HG02885 (cell line): ENCODE measurements around the gene CLCF1.
"Not testable (repeated sequence)": the region's sequence is repeated elsewhere in the genome, so short reads cannot be mapped to it uniquely, and the experiment has no call there.

Source experiments
- ATAC-seq: cut with Tn5 transposase; IDR thresholded peaks from one replicate; pipeline ENCODE4 v1.9.1; 2021; ENCODE audit warnings: mild to moderate bottlenecking; ENCODE audit not compliant: unreplicated experiment, poor library complexity

CLCF1 gene

GRCh38 chr11:67345920-67346819, 27.2 kb downstream of the CLCF1 start:
- no peak for ATAC-seq

GRCh38 chr11:67345247-67345919, 28.0 kb downstream of the CLCF1 start:
- ATAC-seq = no peak

- no peak for ATAC-seq
Observed at GRCh38 chr11:67344264-67344663, 29.1 kb downstream of the CLCF1 start.

- no peak for ATAC-seq
Observed at GRCh38 chr11:67337257-67337656, 36.1 kb downstream of the CLCF1 start.

- ATAC-seq = no peak
Observed at GRCh38 chr11:67332081-67332691, 41.2 kb downstream of the CLCF1 start.

- ATAC-seq = no peak
Observed at GRCh38 chr11:67323526-67323925, 49.9 kb downstream of the CLCF1 start.

- no peak for ATAC-seq
Observed at GRCh38 chr11:67322049-67322448, 51.3 kb downstream of the CLCF1 start.

GRCh38 chr11:67321313-67321871, 52.0 kb downstream of the CLCF1 start:
- ATAC-seq = no peak

GRCh38 chr11:67320691-67321090, 52.7 kb downstream of the CLCF1 start:
- ATAC-seq = no peak

GRCh38 chr11:67320011-67320410, 53.4 kb downstream of the CLCF1 start:
- ATAC-seq = no peak

GRCh38 chr11:67318876-67319275, 54.5 kb downstream of the CLCF1 start:
- ATAC-seq = not testable (repeated sequence)

GRCh38 chr11:67317888-67318555, 55.4 kb downstream of the CLCF1 start:
- ATAC-seq = no peak

- peak; percentile 88 for ATAC-seq
Observed at GRCh38 chr11:67317205-67317887, 56.1 kb downstream of the CLCF1 start.

- ATAC-seq = no peak
Observed at GRCh38 chr11:67316882-67317204, 56.6 kb downstream of the CLCF1 start.

- ATAC-seq = no peak
Observed at GRCh38 chr11:67315325-67315909, 58.0 kb downstream of the CLCF1 start.

- no peak for ATAC-seq
Observed at GRCh38 chr11:67314218-67314617, 59.2 kb downstream of the CLCF1 start.
